HUES48 (cell line): ENCODE data around the gene ASTE1.
A peak's percentile ranks its signal among the peaks of the same experiment; 100 is the strongest.
"Not testable (repeated sequence)": the region's sequence is repeated elsewhere in the genome, so short reads cannot be mapped to it uniquely, and the experiment has no call there.

Experiments
- H3K27ac ChIP-seq: one replicate; pipeline ENCODE4 v1.7.0; 2013; ENCODE audit warnings: low read depth, low read length, inconsistent platforms
- H3K27me3 ChIP-seq: 2 replicates; pipeline ENCODE4 v1.6.1; 2013; ENCODE audit warnings: mild to moderate bottlenecking, low read length; ENCODE audit not compliant: control insufficient read depth, insufficient read depth
- H3K36me3 ChIP-seq: 2 replicates; pipeline ENCODE4 v1.6.1; 2013; ENCODE audit warnings: low read length; ENCODE audit not compliant: control insufficient read depth, insufficient read depth
- H3K4me1 ChIP-seq: 2 replicates; pipeline ENCODE4 v1.6.1; 2013; ENCODE audit warnings: mild to moderate bottlenecking, low read length; ENCODE audit not compliant: control insufficient read depth, insufficient read depth
- H3K4me3 ChIP-seq: 2 replicates; pipeline ENCODE4 v1.5.1; 2013; ENCODE audit warnings: mild to moderate bottlenecking, low read depth, low read length
- H3K9ac ChIP-seq: 2 replicates; pipeline ENCODE4 v1.6.1; 2013; ENCODE audit warnings: mild to moderate bottlenecking, low read depth, low read length, moderate library complexity
- H3K9me3 ChIP-seq: 2 replicates; pipeline ENCODE4 v1.6.1; 2013; ENCODE audit warnings: low read length; ENCODE audit not compliant: control insufficient read depth, insufficient read depth

ASTE1 gene

GRCh38 chr3:131026321-131027151 lies at the start of gene ASTE1, which contains the start of gene NEK11:
Gene ASTE1, minus strand, starts transcription at chr3:131026825. Its CDS starts 1,519 bp downstream, at chr3:131025306.
Gene NEK11, plus strand, starts transcription at chr3:131026877. Its CDS starts 2,832 bp downstream, at chr3:131029709.
- peaks cover 11% of the 10 kb centered on the region; the same call in 1 of the 2 replicates for H3K36me3 ChIP-seq
- H3K9ac ChIP-seq: peak within 1 kb of the TSS; percentile 84
- peak within 1 kb of the TSS; percentile 90 for H3K4me3 ChIP-seq
- H3K27me3 ChIP-seq: no peaks in the 10 kb centered on the region
- H3K4me1 ChIP-seq: 0 out of 2 replicates have a peak, but pooled peaks cover 3% of the 10 kb centered on the region
- no peaks in the 10 kb centered on the region for H3K9me3 ChIP-seq
- H3K27ac ChIP-seq: peak within 1 kb of the TSS; percentile 78

- no peak overlapping the region for H3K27ac ChIP-seq
- H3K4me3 ChIP-seq: no peak overlapping the region
- H3K4me1 ChIP-seq: peaks cover 26% of the 10 kb centered on the region
- H3K9ac ChIP-seq: no peak overlapping the region
- no peaks in the 10 kb centered on the region for H3K27me3 ChIP-seq
- no peaks in the 10 kb centered on the region for H3K9me3 ChIP-seq
- no peaks in the 10 kb centered on the region for H3K36me3 ChIP-seq
Measured at GRCh38 chr3:131075632-131076328, 49.2 kb upstream of the ASTE1 start.

GRCh38 chr3:131072845-131073244 lies 46.2 kb upstream of the ASTE1 start:
- peaks cover 19% of the 10 kb centered on the region for H3K4me1 ChIP-seq
- H3K27me3 ChIP-seq: no peaks in the 10 kb centered on the region
- H3K9me3 ChIP-seq: no peaks in the 10 kb centered on the region
- no peak overlapping the region for H3K27ac ChIP-seq
- H3K4me3 ChIP-seq: no peak overlapping the region
- no peak overlapping the region for H3K9ac ChIP-seq
- H3K36me3 ChIP-seq: no peaks in the 10 kb centered on the region

- Histone ChIP-seq H3K9ac (no peak overlapping the region), H3K4me3 (no peak overlapping the region), H3K27me3 (no peaks in the 10 kb centered on the region), H3K36me3 (no peaks in the 10 kb centered on the region), H3K27ac (no peak overlapping the region), H3K9me3 (no peaks in the 10 kb centered on the region), H3K4me1 (peaks cover 12% of the 10 kb centered on the region)
Measured at GRCh38 chr3:131072099-131072559, 45.5 kb upstream of the ASTE1 start.

- Histone ChIP-seq H3K9me3 (no peaks in the 10 kb centered on the region), H3K27ac (no peak overlapping the region), H3K4me1 (no peaks in the 10 kb centered on the region)
Measured at GRCh38 chr3:131067983-131068382, 41.4 kb upstream of the ASTE1 start.

GRCh38 chr3:131053043-131053859 lies 26.6 kb upstream of the ASTE1 start:
- Histone ChIP-seq H3K36me3 (no peaks in the 10 kb centered on the region), H3K4me1 (no peaks in the 10 kb centered on the region), H3K27ac (no peak overlapping the region), H3K27me3 (no peaks in the 10 kb centered on the region), H3K4me3 (no peak overlapping the region), H3K9me3 (no peaks in the 10 kb centered on the region), H3K9ac (no peak overlapping the region)

More at GRCh38 chr3:131067983-131068382, 41.4 kb upstream of the ASTE1 start:
- no peaks in the 10 kb centered on the region for H3K36me3 ChIP-seq
- H3K4me3 ChIP-seq: no peak overlapping the region
- no peaks in the 10 kb centered on the region for H3K27me3 ChIP-seq
- no peak overlapping the region for H3K9ac ChIP-seq

- Histone ChIP-seq H3K9me3 (no peaks in the 10 kb centered on the region; the same call in 1 of the 2 replicates), H3K27me3 (no peaks in the 10 kb centered on the region), H3K27ac (no peak overlapping the region), H3K4me1 (no peaks in the 10 kb centered on the region), H3K36me3 (no peaks in the 10 kb centered on the region), H3K4me3 (no peak overlapping the region), H3K9ac (no peak overlapping the region)
Measured at GRCh38 chr3:131050001-131050400, 23.4 kb upstream of the ASTE1 start.

GRCh38 chr3:131048030-131048429 lies 21.4 kb upstream of the ASTE1 start:
- Histone ChIP-seq H3K4me3 (no peak overlapping the region), H3K4me1 (no peaks in the 10 kb centered on the region), H3K27ac (no peak overlapping the region), H3K9ac (no peak overlapping the region), H3K27me3 (no peaks in the 10 kb centered on the region), H3K36me3 (no peaks in the 10 kb centered on the region), H3K9me3 (no peaks in the 10 kb centered on the region; the same call in 1 of the 2 replicates)

- no peak overlapping the region for H3K27ac ChIP-seq
- H3K9ac ChIP-seq: no peak overlapping the region
- H3K4me1 ChIP-seq: no peaks in the 10 kb centered on the region
- no peak overlapping the region for H3K4me3 ChIP-seq
- no peaks in the 10 kb centered on the region for H3K27me3 ChIP-seq
- no peaks in the 10 kb centered on the region for H3K36me3 ChIP-seq
- no peaks in the 10 kb centered on the region; the same call in 1 of the 2 replicates for H3K9me3 ChIP-seq
Measured at GRCh38 chr3:131047582-131047981, 21.0 kb upstream of the ASTE1 start.

- not testable (repeated sequence) for H3K9me3 ChIP-seq, H3K4me3 ChIP-seq, H3K27ac ChIP-seq, H3K9ac ChIP-seq, H3K36me3 ChIP-seq, H3K27me3 ChIP-seq, H3K4me1 ChIP-seq
Measured at GRCh38 chr3:131042271-131042985, 15.8 kb upstream of the ASTE1 start.
